Stimulated activated CD4-positive, alpha-beta T cell treated with anti-CD3 and anti-CD28 coated beads, Interleukin-1b, Interleukin-23, amount 100 ng/mL, for 4 hours (primary cell): Measurements from ENCODE around the gene RPAP3.
A peak's percentile ranks its signal among the peaks of the same experiment; 100 is the strongest.

Experiments
- DNase-seq, 2 donors: peaks; one replicate each; pipeline ENCODE4 v3.0.0-alpha.2; 2020; ENCODE audit warnings: low read depth in 2 of 2

RPAP3 gene

DNA sequence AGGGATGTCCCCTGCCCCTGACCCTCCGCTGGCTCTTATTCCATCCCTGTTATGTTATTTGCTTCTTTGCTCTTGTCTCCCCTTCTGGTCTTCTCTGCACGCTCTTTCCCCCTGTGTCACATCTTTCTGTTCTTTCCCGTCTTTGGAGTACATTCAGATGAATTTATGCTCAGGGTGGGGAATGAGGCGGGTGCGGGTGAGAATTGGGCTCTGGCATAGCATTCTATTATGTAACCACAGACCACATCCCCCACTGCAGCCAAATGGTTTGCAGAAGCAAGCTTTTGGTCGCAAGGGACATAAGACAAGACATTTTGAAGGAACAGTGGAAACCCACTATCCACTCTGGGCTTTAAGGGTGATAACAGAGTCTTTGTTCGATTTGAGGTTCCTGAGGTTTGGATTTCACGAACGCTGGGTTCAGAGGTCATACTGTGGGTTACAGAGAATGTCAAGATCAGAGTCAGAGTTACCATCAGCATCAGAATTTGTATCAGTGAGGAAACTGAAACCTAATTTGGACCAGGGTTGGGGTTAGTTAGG, 15.7 kb upstream of the RPAP3 start:
- no peak for DNase-seq

DNA sequence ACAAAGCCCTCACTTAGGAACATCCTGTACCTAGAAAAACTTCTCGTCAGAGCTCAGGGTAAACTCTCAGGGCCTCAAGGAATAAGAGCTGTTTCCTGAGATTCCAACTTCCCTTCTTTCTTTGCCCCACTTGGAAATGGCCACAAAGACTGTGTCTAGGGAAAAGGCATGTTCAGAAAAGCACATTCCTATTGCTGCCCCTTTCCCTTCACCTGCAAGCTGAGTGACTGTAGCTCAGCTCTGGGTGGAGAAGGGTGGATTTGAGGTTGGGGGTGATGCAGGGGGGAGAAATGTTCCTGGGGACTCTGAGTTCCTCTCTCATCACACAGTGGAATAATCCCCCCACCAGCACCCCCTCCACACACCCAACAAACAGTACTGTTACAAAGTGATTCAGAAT, 12.7 kb upstream of the RPAP3 start:
- no peak for DNase-seq

DNA sequence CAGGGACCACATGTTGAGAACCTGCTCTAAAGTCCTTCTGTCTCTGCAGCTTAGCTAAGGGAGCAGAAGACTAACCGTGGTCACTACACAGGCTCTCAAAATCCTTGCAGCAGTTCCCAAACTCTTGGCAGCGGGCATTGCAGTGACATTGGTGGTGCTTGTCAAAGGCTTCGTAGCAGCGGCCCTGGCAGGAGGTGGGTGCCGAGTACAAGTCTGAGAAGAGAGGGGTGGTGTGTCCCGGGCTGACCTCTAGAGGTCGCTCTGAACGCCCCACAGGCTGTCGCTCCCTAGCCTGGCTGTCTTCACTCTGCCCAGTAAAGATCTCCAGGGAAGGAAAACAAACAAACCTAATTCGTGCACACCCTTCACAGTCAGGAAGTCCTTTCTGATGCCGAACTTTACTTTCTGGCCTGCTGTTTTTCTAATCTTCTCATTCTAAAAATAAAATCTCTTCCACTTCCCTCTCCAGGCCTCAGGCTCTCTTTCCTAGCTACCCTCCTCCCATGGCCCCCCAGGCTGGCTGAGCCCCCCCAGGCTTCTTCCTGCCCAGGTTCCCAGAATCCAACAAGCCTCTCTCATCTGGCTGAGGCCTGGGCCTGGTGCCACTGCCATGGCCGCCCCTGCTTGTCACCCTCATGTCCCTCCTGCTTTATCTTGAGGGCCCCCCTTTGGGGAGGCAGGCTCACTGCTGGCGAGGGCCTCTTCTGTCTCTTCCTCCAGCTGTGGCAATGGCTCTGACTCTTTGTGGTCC, 11.8 kb upstream of the RPAP3 start:
- DNase-seq: peak in 1 of 2 donors; percentile 28

DNA sequence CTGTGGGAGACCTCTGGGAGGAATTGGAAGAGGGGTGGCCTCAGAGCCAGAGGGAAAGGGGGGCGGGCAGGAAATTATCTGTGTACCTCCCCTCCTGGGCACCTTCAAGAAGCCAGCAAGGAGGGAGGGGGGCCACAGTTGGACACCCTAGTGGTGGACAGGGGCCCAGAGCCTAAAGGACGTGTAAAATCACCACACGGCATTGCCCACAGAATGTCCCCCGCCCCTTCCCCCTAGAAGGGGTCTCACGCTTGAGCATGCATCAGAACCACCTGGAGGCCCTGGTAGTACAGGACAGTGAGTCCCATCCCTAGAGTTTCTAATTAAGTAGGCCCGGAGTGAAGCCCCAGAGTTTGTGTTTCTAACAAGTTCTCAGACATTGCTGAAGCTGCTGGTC, 11.2 kb upstream of the RPAP3 start:
- DNase-seq: no peak

DNA sequence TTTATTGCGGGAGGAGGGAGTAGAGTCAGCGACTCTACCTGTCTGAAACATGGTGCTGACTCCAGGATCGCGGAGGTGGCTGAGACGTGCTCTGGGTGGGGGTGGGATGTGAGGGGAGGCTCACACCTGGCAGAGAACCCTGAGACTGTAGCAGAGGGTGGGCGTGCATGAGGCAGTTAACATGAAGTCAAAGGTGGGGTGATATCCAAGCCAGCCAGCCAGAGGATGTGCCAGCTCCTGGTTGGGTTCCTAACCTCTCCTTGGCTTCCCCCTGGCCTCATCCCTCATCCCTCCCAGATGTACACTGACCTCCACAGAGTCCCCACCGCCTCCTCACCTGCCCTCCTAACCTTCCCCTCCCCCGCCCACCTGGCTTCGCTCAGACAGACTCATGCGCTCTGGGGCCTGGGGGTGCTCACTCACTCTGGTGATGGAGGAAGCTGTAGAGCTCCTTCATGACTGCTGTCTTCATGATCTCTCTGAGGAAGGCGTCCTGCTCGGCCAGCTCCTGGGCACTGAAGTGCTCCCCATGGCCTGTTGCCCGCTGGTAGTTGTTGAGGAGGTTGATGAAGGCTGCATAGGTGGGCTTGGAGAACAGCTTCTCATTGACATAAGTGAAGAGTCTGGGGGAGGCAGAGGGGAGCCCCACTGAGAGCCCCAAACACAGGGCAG, 10.2 kb upstream of the RPAP3 start:
- DNase-seq: no peak

DNA sequence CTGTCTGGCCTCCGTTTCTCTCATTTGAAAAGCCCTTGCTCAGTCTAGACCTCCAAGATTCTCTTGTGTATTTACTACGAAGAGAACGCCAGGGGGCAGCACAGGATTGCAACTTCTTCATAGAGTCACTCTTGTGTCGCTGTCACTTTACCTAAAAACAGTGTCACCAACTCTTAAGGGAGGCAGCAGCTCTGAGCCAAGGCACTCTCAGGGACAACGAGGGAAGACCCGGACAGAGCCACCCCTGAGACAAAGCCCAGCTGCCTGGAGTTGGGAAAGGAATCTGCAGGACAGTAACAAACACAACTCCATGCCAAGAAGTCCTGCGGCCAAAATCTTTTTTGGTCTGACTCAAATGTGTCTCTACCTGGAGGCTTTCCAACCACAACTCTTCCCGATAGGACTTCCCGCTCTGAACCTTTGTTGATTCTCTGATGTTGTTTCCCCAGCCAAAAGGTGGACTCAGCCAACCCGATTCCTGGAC, 9.6 kb upstream of the RPAP3 start:
- DNase-seq: peak; percentile 65 to 73

- DNase-seq: no peak
Observed at GRCh38 chr12:47714826-47715386, 9.1 kb upstream of the RPAP3 start.

GRCh38 chr12:47712171-47712570, 6.3 kb upstream of the RPAP3 start:
- no peak for DNase-seq

GRCh38 chr12:47711448-47711847, 5.6 kb upstream of the RPAP3 start:
- no peak for DNase-seq

DNA sequence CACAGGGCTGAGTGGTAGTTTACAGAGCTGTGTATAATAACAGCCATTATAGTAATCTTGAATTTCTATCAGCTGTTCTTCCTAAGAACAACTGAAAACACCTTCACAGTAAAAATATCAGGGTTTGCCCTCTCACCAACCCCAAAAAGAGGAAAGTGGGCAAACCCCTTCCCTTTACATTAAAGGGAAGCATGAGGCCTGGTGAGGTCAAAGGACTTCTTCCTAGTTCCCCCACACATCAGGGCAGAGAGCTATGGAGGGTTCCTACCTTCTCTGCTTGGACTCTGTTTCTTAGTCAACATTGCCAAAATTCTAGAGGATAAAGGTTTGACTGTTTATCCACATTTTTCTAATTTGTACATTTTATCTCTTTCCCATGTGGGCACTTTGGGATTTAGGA, 4.4 kb upstream of the RPAP3 start:
- no peak for DNase-seq

GRCh38 chr12:47709671-47710070, 3.8 kb upstream of the RPAP3 start:
- no peak for DNase-seq

- no peak for DNase-seq
Observed at GRCh38 chr12:47709237-47709636, 3.4 kb upstream of the RPAP3 start.

DNA sequence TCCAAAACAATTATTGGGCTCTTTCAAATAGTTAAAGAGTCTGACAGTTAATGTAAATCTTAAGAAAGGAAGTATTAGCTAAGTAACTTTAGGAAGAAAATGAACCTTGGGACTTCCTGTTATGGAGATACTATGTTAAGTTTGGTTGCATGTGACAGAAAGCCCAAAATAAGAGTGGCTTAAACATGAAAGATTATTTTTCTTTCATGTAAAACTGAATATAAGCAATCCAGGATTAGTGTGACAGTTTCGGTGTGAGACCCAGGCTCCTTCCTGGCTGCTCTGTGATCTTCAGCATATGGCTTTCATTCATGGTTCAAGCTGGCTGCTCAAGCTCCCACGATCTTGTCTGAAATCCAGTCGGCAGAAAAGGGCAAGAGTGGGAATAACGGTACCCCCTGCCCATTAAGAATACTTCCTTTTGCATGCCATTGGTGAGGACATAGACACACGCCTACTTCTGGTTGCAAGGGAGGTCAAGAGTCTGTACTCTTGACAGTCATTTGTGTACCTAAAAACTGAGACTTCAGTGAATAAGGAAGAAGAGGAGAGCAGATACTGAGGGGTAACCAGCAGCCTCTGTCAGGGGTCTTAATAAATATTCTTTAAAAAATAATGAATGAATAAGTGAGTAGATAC, 2.2 kb upstream of the RPAP3 start:
- no peak for DNase-seq

DNA sequence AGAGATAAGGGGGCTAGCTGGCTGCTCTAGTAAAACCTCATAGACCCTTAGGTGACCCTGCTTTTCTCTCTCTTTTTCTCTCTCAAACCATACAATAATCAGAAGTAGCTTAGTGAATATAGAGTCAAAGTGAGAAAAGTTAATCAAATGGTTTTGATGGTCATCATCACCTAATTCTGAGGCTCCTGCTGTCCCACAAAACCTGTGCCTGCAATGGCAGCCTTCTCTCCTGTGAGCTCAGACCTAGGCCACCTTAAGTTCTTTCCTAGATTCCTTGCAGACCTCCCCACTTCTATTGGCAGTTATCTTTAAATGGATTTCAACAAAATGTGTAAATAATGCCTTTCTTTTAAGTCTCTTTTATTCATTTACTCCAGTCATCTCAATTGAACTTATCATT, 1.5 kb upstream of the RPAP3 start:
- no peak for DNase-seq

DNA sequence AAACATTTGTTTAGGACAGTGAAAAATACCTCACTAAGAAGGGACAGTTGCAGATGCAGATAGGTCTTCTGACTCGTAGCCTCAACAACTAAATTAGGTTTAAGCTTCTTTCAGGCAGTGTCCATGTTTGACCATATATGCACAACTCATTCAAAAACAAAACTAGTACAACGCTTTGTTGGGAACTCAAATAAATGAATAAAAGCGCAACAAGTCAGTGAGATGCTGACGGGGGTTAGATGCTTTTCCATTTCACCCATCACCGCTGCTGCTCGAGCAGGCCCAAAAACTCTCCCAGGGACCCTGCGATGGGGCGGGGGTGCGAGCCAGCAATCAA, 633 bp downstream of the RPAP3 start:
- no peak for DNase-seq

DNA sequence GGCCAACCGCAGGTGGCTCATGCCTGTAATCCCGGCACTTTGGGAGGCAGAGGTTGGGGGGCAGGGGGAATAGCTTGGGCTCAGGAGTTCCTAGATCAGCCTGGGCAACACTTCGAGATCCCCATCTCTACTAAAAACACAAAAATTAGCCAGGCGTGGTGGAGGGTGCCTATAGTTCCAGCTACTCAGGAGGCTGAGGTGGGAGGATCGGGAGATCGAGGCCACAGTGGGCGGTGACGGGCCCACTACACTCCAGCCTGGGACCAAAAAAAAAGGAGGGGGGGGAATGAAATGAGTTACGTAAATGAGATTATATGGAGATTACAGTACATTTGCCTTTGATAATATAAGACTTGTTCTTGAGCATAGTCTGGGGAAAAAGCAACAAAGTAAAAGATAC, 1.1 kb downstream of the RPAP3 start:
- no peak for DNase-seq

DNA sequence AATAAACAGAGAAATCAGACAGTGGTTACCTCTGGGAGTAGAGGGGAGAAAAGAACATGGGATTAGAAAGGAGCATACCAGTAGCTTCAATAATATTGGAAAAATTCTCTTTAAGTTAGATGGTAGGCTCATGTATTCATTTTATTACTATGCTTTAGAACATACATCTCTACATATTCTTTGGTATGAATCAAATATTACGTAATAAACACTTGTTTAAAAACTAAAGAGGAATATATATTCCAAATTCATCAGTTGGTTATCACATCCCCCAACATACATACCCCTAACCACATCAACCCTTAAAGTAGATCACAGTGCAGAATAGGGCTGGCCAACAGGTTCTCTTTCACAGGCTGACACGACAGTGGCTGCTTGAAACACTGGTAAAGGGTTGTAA, 5.6 kb downstream of the RPAP3 start:
- no peak for DNase-seq

- no peak for DNase-seq
Observed at GRCh38 chr12:47698631-47699030, 7.2 kb downstream of the RPAP3 start.

- no peak for DNase-seq
Observed at GRCh38 chr12:47698055-47698454, 7.8 kb downstream of the RPAP3 start.

DNA sequence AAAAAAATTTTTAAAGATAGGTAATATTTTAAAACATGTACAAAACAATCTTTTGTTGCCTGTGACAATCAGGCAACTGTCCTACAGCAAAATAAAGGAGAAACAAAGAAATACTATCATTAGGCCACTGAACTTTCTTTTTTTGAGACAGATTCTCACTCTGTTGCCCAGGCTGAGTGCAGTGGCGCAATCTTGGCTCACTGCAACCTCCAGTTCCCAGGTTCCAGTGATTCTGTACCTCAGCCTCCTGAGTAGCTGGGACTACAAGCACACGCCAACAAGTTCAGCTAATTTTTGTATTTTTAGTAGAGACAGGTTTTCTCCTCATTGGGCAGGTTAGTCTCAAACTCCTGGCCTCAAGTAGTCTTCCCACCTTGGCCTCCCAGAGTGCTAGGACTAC, 16.6 kb downstream of the RPAP3 start:
- no peak for DNase-seq

DNA sequence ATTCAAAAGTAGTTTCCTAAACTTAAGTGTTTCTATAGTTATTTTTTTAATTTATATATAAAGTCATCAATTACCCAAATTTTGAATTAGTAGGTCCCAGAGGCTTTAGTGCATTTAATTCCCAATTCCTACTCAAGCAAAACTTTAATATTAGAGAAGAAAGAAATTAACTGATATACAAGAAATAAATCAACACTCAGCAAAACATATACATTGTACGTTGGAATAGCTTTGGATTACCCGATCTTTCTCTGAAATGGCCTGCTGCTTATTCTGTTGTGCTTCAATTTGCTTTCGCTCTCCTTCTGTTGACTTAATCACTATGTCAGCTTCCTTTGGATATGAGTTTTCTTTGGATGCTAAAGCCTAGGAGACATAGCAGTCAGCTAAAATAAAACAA, 18.2 kb downstream of the RPAP3 start:
- DNase-seq: no peak

- DNase-seq: no peak
Observed at GRCh38 chr12:47686645-47687240, 19.1 kb downstream of the RPAP3 start.
